Fibroblast of gingiva (primary cell): ENCODE data around the gene GSG1.
"Not testable (repeated sequence)": the region's sequence is repeated elsewhere in the genome, so short reads cannot be mapped to it uniquely, and the experiment has no call there.

Experiments used
- DNase-seq: peaks from one replicate; pipeline ENCODE4 v3.0.0-alpha.2; 2011; ENCODE audit warnings: low read depth

The GSG1 gene

DNA sequence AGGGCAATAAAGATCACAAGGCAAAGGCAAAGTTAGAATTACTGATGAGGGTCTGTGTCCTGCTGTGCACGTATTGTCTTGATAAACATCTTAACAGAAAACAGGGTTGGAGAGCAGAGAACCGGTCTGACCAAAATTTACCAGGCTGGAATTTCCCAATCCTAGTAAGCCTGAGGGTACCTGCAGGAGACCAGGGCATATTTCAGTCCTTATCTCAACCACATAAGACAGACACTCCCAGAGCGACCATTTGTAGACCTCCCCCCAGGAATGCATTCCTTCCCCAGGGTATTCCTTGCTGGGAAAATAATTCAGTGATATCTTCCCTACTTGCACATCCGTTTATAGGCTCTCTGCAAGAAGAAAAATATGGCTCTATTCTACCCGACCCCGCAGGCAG is 49.9 kb downstream of the GSG1 start:
- DNase-seq = not testable (repeated sequence)

GRCh38 chr12:13052421-13052820 is 51.0 kb downstream of the GSG1 start:
- DNase-seq = no peak

DNA sequence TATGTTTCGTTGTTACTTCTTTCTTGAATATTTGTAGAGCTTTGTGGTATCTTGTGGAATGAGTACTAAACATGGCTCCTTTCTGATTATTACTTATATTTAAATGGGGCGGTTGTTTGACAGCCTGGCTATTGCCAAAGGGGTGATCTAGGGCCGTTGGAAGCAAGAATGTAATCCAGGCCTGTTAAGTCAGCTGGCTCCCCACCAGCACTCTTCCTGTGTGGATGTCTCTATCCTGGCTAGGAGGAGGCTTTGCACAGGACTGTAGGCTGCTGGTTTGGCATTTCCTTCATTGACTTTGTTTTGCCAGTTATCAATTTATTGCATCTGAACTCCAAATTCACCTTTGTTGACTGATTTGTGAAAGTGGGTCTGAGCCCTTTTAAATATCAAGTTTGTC is 53.7 kb downstream of the GSG1 start:
- DNase-seq = peak; percentile 39

DNA sequence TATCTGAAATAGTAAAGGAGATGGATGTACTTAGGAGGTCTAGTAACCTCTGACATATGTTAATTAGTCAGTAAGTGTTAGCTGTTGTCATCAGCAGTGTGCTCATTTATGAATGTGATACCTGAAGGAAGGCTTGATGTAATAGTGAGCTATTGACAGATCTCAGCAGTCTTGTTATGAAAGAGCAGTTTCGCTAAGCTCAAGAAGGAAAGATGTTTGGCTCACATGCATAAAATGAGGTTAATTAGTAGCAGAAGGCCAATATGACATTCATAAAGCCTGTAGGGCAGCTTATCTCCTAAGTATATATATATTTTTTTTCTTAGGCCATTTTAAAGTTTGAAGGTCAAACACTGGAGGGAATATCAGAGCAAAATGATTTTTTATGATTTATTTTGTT is 56.5 kb downstream of the GSG1 start:
- no peak for DNase-seq

DNA sequence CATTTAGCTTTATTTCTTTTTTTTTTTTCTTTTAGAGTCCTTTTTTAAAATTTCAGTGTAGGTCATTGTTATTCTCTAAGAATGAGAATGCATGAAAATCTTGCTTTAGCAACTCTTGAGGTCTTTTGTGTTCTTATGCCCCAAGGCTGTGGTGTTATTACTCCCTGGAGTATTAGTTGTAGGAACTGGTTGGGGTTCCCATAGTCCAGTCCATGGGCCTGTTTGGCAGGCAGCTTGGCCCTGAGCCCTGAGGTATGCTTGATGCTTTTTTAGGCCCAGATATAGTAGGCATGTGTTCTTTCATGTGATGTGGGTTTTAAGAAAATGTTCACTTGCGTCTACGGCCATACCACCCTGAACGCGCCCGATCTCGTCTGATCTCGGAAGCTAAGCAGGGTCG is 57.7 kb downstream of the GSG1 start:
- no peak for DNase-seq

GRCh38 chr12:13044906-13045299 is 58.6 kb downstream of the GSG1 start:
- no peak for DNase-seq

DNA sequence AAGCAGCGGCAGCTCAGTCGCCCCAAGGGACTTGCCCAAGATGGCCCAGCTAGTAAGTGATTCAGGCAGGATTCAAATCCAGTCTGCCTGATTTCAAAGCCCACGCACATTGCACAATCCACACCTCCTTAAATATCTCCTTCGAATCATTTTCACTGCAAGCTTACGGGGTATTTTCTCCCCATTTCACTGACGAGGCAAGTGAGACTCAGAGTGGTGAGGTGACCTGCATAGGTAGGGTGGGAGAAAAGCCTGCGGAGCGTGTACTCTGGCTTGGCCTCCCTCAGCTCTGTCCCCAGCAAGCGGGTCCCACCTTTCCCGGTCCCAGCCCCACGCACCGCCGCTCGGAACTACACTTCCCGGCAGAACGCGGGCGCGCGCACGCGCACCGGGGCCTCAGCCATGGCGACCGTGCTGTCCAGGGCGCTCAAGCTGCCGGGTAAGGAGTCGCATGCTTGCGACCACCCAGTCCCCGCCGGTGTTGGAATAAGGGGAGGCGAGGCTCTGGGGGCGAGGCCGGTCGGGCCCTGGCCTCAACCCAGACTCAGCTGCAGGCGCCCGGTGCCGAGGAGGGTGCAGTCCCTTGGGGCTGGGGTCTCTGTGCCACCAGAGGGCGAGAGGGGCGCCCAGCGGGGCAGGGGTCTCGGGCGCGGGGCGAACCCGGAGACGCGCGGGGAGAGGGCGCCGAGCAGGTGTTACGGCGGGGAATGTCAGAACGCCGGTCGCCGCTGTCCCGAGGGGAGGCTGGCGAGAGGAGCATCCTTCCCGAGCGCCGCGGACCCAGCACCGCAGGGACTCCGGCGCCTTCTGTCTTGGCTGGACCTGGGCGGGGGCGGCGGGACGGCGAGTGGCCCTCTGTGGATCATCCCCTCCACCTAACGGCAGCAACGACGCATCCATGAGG is 59.2 kb downstream of the GSG1 start, which contains the start of gene FAM234B:
TSS of gene FAM234B (plus strand) at position 380 of the 904 bp plus-strand sequence. CDS start at position 403, 23 bp downstream.
- peak; percentile 51 for DNase-seq

DNA sequence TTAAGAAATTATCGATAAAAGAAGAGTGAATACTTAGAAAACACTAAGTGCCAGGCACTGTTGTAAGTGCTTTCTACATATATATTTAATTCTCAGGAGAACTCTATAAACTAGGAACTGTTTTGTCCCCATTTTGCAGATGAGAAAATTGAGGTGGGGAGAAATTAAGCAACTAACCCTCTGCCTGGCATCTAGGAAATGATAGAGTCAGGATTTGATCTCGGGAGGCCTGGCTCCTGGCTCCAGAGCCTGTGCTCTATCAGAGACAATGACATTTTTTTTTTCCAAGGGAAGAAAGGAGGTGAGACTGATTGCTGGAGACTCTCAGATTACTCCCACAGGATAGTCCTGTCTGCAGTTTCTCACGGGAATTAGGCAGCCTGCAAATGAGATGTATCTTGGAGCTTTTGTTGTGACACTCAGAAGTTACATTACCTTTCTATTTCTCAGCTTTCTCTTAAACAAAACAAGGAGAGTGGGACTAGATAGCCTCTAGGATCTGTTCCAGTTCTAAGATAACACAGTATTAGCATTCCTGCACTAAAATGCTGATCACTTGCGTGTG is 60.7 kb downstream of the GSG1 start:
- no peak for DNase-seq

- no peak for DNase-seq
Observed at GRCh38 chr12:13041224-13041623, 62.2 kb downstream of the GSG1 start.

DNA sequence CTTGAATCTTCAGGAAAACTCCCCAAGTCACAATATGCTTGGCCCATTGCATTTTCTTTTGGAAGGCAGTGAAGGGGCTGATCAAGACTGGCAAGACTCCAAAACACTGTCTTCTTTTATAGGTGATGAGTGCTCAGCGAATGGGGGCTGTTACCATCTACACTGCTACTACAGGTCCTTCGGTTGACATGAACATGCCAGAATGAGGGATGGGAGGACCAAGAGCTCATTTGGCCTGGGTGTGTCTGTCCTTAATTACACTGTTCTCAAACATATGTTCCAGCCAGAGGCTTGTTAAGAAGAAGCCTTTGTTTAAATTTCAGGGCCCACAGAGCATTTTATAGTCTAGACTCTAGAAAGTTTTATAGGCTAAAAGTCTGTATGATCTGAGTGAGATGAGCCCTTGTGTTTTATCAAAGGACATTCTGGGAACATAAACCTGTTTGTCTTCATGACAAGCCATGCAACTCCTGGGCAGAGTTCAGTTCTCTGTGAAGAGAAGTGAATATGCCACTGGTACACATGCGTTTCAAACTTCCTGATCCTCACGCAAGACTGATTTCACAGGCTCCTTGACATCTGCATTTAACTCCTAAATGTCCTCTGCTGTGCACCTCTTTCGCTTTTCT is 64.0 kb downstream of the GSG1 start:
- DNase-seq = no peak

DNA sequence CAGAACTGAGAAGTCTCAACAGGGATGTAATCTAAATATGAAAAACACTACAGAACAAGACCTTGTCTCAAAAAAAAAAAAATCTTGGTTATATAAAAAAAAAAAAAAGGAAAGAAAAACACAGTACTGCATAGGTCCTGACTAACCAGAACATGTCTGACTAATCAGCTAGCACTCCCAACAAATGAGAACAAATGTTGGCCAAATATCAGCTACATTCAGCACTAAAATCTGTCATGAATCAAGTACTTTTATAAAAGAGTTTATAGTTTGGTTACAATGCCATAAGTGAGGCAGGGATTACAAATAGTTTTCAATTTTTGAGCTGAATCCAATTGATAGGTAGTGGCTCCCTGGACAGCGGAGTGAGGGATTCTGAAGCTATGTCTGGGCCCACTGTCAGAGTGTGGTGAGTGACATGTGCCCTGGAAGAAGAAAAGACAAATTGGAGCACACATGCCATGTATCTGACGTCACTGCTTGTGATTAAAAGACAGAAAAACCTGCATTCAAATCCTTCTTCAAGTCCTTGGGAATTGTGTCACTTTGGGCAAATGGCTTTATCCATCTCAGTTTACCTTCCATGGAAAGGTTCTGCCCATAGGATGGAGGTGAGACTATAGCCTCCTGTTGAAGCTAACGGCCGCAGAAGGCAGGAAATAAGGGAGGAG is 64.8 kb downstream of the GSG1 start:
- DNase-seq = peak; percentile 57

DNA sequence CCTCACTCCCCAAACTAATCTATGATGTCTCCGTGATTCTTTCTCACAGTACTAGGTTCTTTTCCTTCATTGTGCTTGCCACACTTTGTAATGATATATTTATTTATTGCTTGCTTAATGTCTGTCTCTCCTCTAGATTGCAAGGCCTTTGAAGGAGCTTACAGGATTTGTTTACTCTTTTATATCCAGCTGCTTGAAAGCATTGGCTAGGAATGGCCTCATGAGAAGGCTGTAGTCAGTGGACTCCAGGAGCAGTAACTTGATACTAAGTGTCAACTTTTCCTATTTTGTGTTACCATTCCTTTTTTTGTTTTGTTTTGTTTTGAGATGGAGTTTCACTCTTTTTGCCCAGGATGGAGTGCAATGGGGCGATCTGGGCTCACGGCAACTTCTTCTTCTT is 66.6 kb downstream of the GSG1 start:
- peak; percentile 53 for DNase-seq

DNA sequence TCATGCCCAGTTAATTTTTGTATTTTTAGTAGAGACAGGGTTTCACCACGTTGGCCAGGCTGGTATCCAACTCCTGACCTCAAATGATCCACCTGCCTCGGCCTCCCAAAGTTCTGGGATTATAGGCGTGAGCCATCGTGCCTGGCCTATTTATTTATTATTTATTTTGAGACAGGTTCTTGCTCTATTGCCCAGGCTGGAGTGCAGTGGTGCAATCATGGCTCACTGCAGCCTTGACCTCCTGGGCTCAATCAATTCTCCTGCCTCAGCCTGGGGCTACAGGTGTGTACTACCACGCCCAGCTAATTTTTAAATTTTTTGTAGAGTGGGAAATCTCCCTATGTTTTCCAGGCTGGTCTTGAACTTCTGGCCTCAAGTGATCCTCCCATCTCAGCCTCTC is 68.1 kb downstream of the GSG1 start:
- not testable (repeated sequence) for DNase-seq
